ENCODE measurements around the gene OTOP2. TPM values are rescaled to one million over a fixed set of nuclear protein-coding genes. Genes with fewer than 3 reads are reported as not detected.
"Not testable (repeated sequence)": the region's sequence is repeated elsewhere in the genome, so short reads cannot be mapped to it uniquely, and the experiment has no call there.

OTOP2 gene
- total RNA-seq, 1 donor from 2014 or later: not detected

- Mint-ChIP-seq H3K27ac (ENCODE audit: unreplicated experiment) (no peak overlapping the region), H3K27me3 (ENCODE audit: unreplicated experiment) (peaks cover 7% of the 10 kb centered on the region), H3K9me3 (ENCODE audit: unreplicated experiment) (peaks cover 17% of the 10 kb centered on the region), H3K36me3 (ENCODE audit: unreplicated experiment) (no peaks in the 10 kb centered on the region), H3K4me1 (ENCODE audit: low read depth, unreplicated experiment) (peaks cover 2% of the 10 kb centered on the region), H3K4me3 (ENCODE audit: unreplicated experiment) (no peak overlapping the region)
- no peak for TF ChIP-seq CTCF (IDR thresholded peaks at IDR 0.05; ENCODE audit: partially characterized antibody, unreplicated experiment)
- DNase-seq: no peak
Observed at GRCh38 chr17:74978240-74978639, 54.2 kb downstream of the OTOP2 start.

- Mint-ChIP-seq H3K27ac (ENCODE audit: unreplicated experiment) (no peak overlapping the region), H3K4me1 (ENCODE audit: low read depth, unreplicated experiment) (peaks cover 2% of the 10 kb centered on the region), H3K9me3 (ENCODE audit: unreplicated experiment) (peaks cover 17% of the 10 kb centered on the region), H3K4me3 (ENCODE audit: unreplicated experiment) (no peak overlapping the region), H3K27me3 (ENCODE audit: unreplicated experiment) (peaks cover 7% of the 10 kb centered on the region), H3K36me3 (ENCODE audit: unreplicated experiment) (no peaks in the 10 kb centered on the region)
- no peak for DNase-seq
- no peak for TF ChIP-seq CTCF (IDR thresholded peaks at IDR 0.05; ENCODE audit: partially characterized antibody, unreplicated experiment)
Observed at GRCh38 chr17:74979408-74980146, 55.5 kb downstream of the OTOP2 start.

GRCh38 chr17:74981318-74981978, 57.4 kb downstream of the OTOP2 start:
- H3K27me3 Mint-ChIP-seq (ENCODE audit: unreplicated experiment): peaks cover 7% of the 10 kb centered on the region
- H3K27ac Mint-ChIP-seq (ENCODE audit: unreplicated experiment): peak overlapping the region; percentile 99
- H3K4me3 Mint-ChIP-seq (ENCODE audit: unreplicated experiment): peak overlapping the region; percentile 84
- no peak for DNase-seq
- peaks cover 2% of the 10 kb centered on the region for H3K4me1 Mint-ChIP-seq (ENCODE audit: low read depth, unreplicated experiment)
- H3K9me3 Mint-ChIP-seq (ENCODE audit: unreplicated experiment): peaks cover 17% of the 10 kb centered on the region
- no peak for TF ChIP-seq CTCF (IDR thresholded peaks at IDR 0.05; ENCODE audit: partially characterized antibody, unreplicated experiment)
- no peaks in the 10 kb centered on the region for H3K36me3 Mint-ChIP-seq (ENCODE audit: unreplicated experiment)

GRCh38 chr17:74981979-74982662, 58.0 kb downstream of the OTOP2 start:
- Mint-ChIP-seq H3K27ac (ENCODE audit: unreplicated experiment) (peak overlapping the region; percentile 99), H3K9me3 (ENCODE audit: unreplicated experiment) (peaks cover 20% of the 10 kb centered on the region), H3K4me3 (ENCODE audit: unreplicated experiment) (peak overlapping the region; percentile 86), H3K27me3 (ENCODE audit: unreplicated experiment) (peaks cover 8% of the 10 kb centered on the region), H3K4me1 (ENCODE audit: low read depth, unreplicated experiment) (peaks cover 2% of the 10 kb centered on the region), H3K36me3 (ENCODE audit: unreplicated experiment) (no peaks in the 10 kb centered on the region)
- peak; percentile 97 for DNase-seq
- TF ChIP-seq CTCF (IDR thresholded peaks at IDR 0.05; ENCODE audit: partially characterized antibody, unreplicated experiment): peak; percentile 5

- DNase-seq; H3K27me3 Mint-ChIP-seq (ENCODE audit: unreplicated experiment); H3K36me3 Mint-ChIP-seq (ENCODE audit: unreplicated experiment); H3K4me1 Mint-ChIP-seq (ENCODE audit: low read depth, unreplicated experiment): not testable (repeated sequence)
- H3K27ac Mint-ChIP-seq (ENCODE audit: unreplicated experiment): peak overlapping the region; percentile 99
- H3K9me3 Mint-ChIP-seq (ENCODE audit: unreplicated experiment): peaks cover 22% of the 10 kb centered on the region
- H3K4me3 Mint-ChIP-seq (ENCODE audit: unreplicated experiment): peak overlapping the region; percentile 86
Observed at GRCh38 chr17:74982663-74983313, 58.7 kb downstream of the OTOP2 start.

All from glutamatergic neuron (in vitro differentiated cells).